Neural progenitor cell (in vitro differentiated cells): ENCODE measurements around the gene FUT3. TPM values are rescaled to one million over a fixed set of nuclear protein-coding genes. Genes with fewer than 3 reads are reported as not detected.

Experiments used
- DNase-seq: peaks from one replicate; pipeline ENCODE4 v3.0.0-alpha.2; 2016; ENCODE audit warnings: low spot score
- H2AFZ ChIP-seq: fragments of 200-600 bp; sonication (generic); replicated peaks from 2 replicates; pipeline ENCODE4 v1.6.1; 2016; ENCODE audit warnings: antibody characterized with exemption
- H3F3A ChIP-seq: fragments of 200-600 bp; sonication (generic); 2 replicates; pipeline ENCODE4 v1.6.1; 2016; ENCODE audit warnings: antibody characterized with exemption, low read depth
- H3K27ac ChIP-seq: fragments of 200-600 bp; sonication (generic); 2 replicates; pipeline ENCODE4 v1.5.1; 2016; ENCODE audit warnings: mild to moderate bottlenecking
- H3K27me3 ChIP-seq: fragments of 200-600 bp; sonication (generic); 2 replicates; pipeline ENCODE4 v1.6.1; 2016; ENCODE audit warnings: mild to moderate bottlenecking, moderate library complexity
- H3K36me3 ChIP-seq: fragments of 200-600 bp; sonication (generic); 2 replicates; pipeline ENCODE4 v1.5.1; 2016
- H3K4me1 ChIP-seq: fragments of 200-600 bp; sonication (generic); 2 replicates; pipeline ENCODE4 v1.6.1; 2016; ENCODE audit warnings: mixed run types
- H3K4me2 ChIP-seq: fragments of 200-600 bp; sonication (generic); 2 replicates; pipeline ENCODE4 v1.6.1; 2016
- H3K4me3 ChIP-seq: fragments of 200-600 bp; sonication (generic); 2 replicates; pipeline ENCODE4 v1.5.1; 2016
- H3K79me2 ChIP-seq: fragments of 200-600 bp; sonication (generic); 2 replicates; pipeline ENCODE4 v1.6.1; 2016; ENCODE audit warnings: low read depth
- H3K9ac ChIP-seq: fragments of 200-600 bp; sonication (generic); 2 replicates; pipeline ENCODE4 v1.6.1; 2016
- H3K9me3 ChIP-seq: fragments of 200-600 bp; sonication (generic); 2 replicates; pipeline ENCODE4 v1.5.1; 2016; ENCODE audit warnings: low read depth
- H4K20me1 ChIP-seq: fragments of 200-600 bp; sonication (generic); 2 replicates; pipeline ENCODE4 v1.6.1; 2016; ENCODE audit warnings: low read depth
- H3K27ac Mint-ChIP-seq: 3 replicates; pipeline ENCODE4 v1.8.0; 2021; ENCODE audit warnings: mixed read lengths
- H3K27me3 Mint-ChIP-seq: 2 replicates; pipeline ENCODE4 v1.8.0; 2022; ENCODE audit warnings: low read depth, mild to moderate bottlenecking, inconsistent platforms, moderate library complexity, mixed read lengths; ENCODE audit not compliant: insufficient read depth
- H3K36me3 Mint-ChIP-seq: 3 replicates; pipeline ENCODE4 v1.8.0; 2021; ENCODE audit warnings: mixed read lengths
- H3K4me1 Mint-ChIP-seq: 3 replicates; pipeline ENCODE4 v1.8.0; 2021; ENCODE audit warnings: mixed read lengths
- H3K4me3 Mint-ChIP-seq: 3 replicates; pipeline ENCODE4 v1.8.0; 2021; ENCODE audit warnings: mild to moderate bottlenecking, moderate library complexity, mixed read lengths
- H3K9me3 Mint-ChIP-seq: 3 replicates; pipeline ENCODE4 v1.8.0; 2020; ENCODE audit warnings: mixed read lengths
- EZH2 ChIP-seq: fragments of 200-600 bp; sonication (generic); IDR thresholded peaks from 2 replicates; pipeline ENCODE4 v1.6.1; 2017; ENCODE audit warnings: antibody characterized with exemption, mild to moderate bottlenecking, moderate library complexity
- EZH2phosphoT487 ChIP-seq: fragments of 200-600 bp; sonication (generic); IDR thresholded peaks from 2 replicates; pipeline ENCODE4 v1.6.1; 2017; ENCODE audit warnings: antibody characterized with exemption
- total RNA-seq: library from RNA; depleted of rRNA; stranded (reverse); fragments of >200 nt; gene quantifications from 2 replicates; pipeline ENCODE4 v1.2.3, GENCODE V29; 2015; ENCODE audit warnings: low replicate concordance
- TF ChIP-seq, protein P1 (sequence below): fragments of 200-600 bp; sonication (generic); IDR thresholded peaks from 2 replicates; pipeline ENCODE4 v1.5.1; 2017; ENCODE audit warnings: antibody characterized with exemption, mild to moderate bottlenecking

Gene FUT3
- total RNA-seq, 1 donor from 2014 or later = not detected

- Histone ChIP-seq H4K20me1 (peaks cover 34% of the 10 kb centered on the region), H3K79me2 (peaks cover 41% of the 10 kb centered on the region), H3K4me2 (no peak overlapping the region), H3K36me3 (no peaks in the 10 kb centered on the region), H3K9me3 (no peaks in the 10 kb centered on the region), H3K9ac (peak overlapping the region; percentile 20), H2AFZ (no peak overlapping the region), H3K27me3 (no peaks in the 10 kb centered on the region), H3K4me3 (no peak overlapping the region), H3K4me1 (peaks cover under 1% of the 10 kb centered on the region), H3K27ac (no peak overlapping the region), H3F3A (peaks cover 8% of the 10 kb centered on the region)
- no peaks in the 10 kb centered on the region for H3K9me3 Mint-ChIP-seq
- H3K27ac Mint-ChIP-seq = no peak overlapping the region
- no peaks in the 10 kb centered on the region for H3K27me3 Mint-ChIP-seq
- TF ChIP-seq EZH2phosphoT487 (no peak), EZH2 (no peak)
- TF ChIP-seq, protein P1, sequence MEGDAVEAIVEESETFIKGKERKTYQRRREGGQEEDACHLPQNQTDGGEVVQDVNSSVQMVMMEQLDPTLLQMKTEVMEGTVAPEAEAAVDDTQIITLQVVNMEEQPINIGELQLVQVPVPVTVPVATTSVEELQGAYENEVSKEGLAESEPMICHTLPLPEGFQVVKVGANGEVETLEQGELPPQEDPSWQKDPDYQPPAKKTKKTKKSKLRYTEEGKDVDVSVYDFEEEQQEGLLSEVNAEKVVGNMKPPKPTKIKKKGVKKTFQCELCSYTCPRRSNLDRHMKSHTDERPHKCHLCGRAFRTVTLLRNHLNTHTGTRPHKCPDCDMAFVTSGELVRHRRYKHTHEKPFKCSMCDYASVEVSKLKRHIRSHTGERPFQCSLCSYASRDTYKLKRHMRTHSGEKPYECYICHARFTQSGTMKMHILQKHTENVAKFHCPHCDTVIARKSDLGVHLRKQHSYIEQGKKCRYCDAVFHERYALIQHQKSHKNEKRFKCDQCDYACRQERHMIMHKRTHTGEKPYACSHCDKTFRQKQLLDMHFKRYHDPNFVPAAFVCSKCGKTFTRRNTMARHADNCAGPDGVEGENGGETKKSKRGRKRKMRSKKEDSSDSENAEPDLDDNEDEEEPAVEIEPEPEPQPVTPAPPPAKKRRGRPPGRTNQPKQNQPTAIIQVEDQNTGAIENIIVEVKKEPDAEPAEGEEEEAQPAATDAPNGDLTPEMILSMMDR = peak; percentile 21
- peaks cover 5% of the 10 kb centered on the region for H3K4me1 Mint-ChIP-seq
- DNase-seq = no peak
- H3K36me3 Mint-ChIP-seq = peaks cover 10% of the 10 kb centered on the region
- no peak overlapping the region for H3K4me3 Mint-ChIP-seq
These were observed 46.1 kb upstream of the FUT3 start for GRCh38 chr19:5897189-5897969.

GRCh38 chr19:5896365-5897076, 45.3 kb upstream of the FUT3 start:
- peaks cover 33% of the 10 kb centered on the region for H4K20me1 ChIP-seq
- Mint-ChIP-seq H3K36me3 (peaks cover 10% of the 10 kb centered on the region), H3K4me1 (peaks cover 8% of the 10 kb centered on the region), H3K4me3 (no peak overlapping the region), H3K27ac (no peak overlapping the region), H3K9me3 (no peaks in the 10 kb centered on the region), H3K27me3 (no peaks in the 10 kb centered on the region)
- TF ChIP-seq EZH2 (no peak), EZH2phosphoT487 (no peak)
- TF ChIP-seq, protein P1 = no peak
- H3K4me3 ChIP-seq = no peak overlapping the region
- H3K9ac ChIP-seq = no peak overlapping the region
- H3K36me3 ChIP-seq = no peaks in the 10 kb centered on the region
- H3K27me3 ChIP-seq = no peaks in the 10 kb centered on the region
- H3K79me2 ChIP-seq = peaks cover 33% of the 10 kb centered on the region
- no peak overlapping the region for H3K27ac ChIP-seq
- H2AFZ ChIP-seq = no peak overlapping the region
- no peak for DNase-seq
- H3K4me2 ChIP-seq = no peak overlapping the region
- H3F3A ChIP-seq = peaks cover 8% of the 10 kb centered on the region
- peaks cover 8% of the 10 kb centered on the region for H3K4me1 ChIP-seq
- H3K9me3 ChIP-seq = no peaks in the 10 kb centered on the region

- no peaks in the 10 kb centered on the region for H3K27me3 Mint-ChIP-seq
- no peak overlapping the region for H3K27ac Mint-ChIP-seq
- peaks cover 6% of the 10 kb centered on the region for H3K4me1 Mint-ChIP-seq
- Histone ChIP-seq H2AFZ (no peak overlapping the region), H3K27ac (no peak overlapping the region), H3K9ac (no peak overlapping the region), H3K27me3 (no peaks in the 10 kb centered on the region), H3K9me3 (no peaks in the 10 kb centered on the region), H3K79me2 (peaks cover 26% of the 10 kb centered on the region), H4K20me1 (peaks cover 32% of the 10 kb centered on the region), H3K4me1 (peaks cover 8% of the 10 kb centered on the region), H3K4me2 (no peak overlapping the region), H3F3A (peaks cover 8% of the 10 kb centered on the region), H3K4me3 (no peak overlapping the region), H3K36me3 (no peaks in the 10 kb centered on the region)
- H3K9me3 Mint-ChIP-seq = no peaks in the 10 kb centered on the region
- no peak overlapping the region for H3K4me3 Mint-ChIP-seq
- TF ChIP-seq EZH2phosphoT487 (no peak), EZH2 (no peak)
- TF ChIP-seq, protein P1 = no peak
- DNase-seq = no peak
- peaks cover 5% of the 10 kb centered on the region for H3K36me3 Mint-ChIP-seq
These were observed 44.6 kb upstream of the FUT3 start for GRCh38 chr19:5895890-5896289.
